SJSA1 (cell line): ENCODE data around the gene GAREM1. TPM values are rescaled to one million over a fixed set of nuclear protein-coding genes. Genes with fewer than 3 reads are reported as not detected.
"Not testable (repeated sequence)": the region's sequence is repeated elsewhere in the genome, so short reads cannot be mapped to it uniquely, and the experiment has no call there.

Source experiments
- DNase-seq, 2 experiments: peaks; one replicate each; pipeline ENCODE4 v3.0.0-alpha.2; 2015 to 2020; ENCODE audit warnings: low spot score in 2 of 2, low read depth in 1 of 2
- H3K27ac ChIP-seq: fragments of 250-450 bp; sonication (Bioruptor Pico); 2 replicates; pipeline ENCODE4 v1.5.1; 2020; ENCODE audit warnings: mild to moderate bottlenecking, moderate library complexity
- H3K27me3 ChIP-seq: fragments of 250-450 bp; sonication (Bioruptor Pico); replicated peaks from 2 replicates; pipeline ENCODE4 v1.5.1; 2020; ENCODE audit warnings: mild to moderate bottlenecking, moderate library complexity
- H3K36me3 ChIP-seq: fragments of 250-450 bp; sonication (Bioruptor Pico); 2 replicates; pipeline ENCODE4 v1.5.1; 2020; ENCODE audit warnings: mild to moderate bottlenecking
- H3K4me1 ChIP-seq: fragments of 250-450 bp; sonication (Bioruptor Pico); replicated peaks from 2 replicates; pipeline ENCODE4 v1.6.1; 2021; ENCODE audit warnings: mild to moderate bottlenecking
- H3K4me3 ChIP-seq: fragments of 250-450 bp; sonication (Bioruptor Pico); 2 replicates; pipeline ENCODE4 v1.5.1; 2020; ENCODE audit warnings: mild to moderate bottlenecking
- H3K9me3 ChIP-seq: fragments of 250-450 bp; sonication (Bioruptor Pico); replicated peaks from 2 replicates; pipeline ENCODE4 v1.5.1; 2020; ENCODE audit warnings: mild to moderate bottlenecking
- total RNA-seq: library from RNA; depleted of rRNA; stranded (reverse); fragments of >200 nt; shearing (Covaris generic); gene quantifications from 2 replicates; pipeline ENCODE4 v1.2.3, GENCODE V29; 2014

The GAREM1 gene
- total RNA-seq, 1 experiment from 2014 or later = 5.1 TPM

DNA sequence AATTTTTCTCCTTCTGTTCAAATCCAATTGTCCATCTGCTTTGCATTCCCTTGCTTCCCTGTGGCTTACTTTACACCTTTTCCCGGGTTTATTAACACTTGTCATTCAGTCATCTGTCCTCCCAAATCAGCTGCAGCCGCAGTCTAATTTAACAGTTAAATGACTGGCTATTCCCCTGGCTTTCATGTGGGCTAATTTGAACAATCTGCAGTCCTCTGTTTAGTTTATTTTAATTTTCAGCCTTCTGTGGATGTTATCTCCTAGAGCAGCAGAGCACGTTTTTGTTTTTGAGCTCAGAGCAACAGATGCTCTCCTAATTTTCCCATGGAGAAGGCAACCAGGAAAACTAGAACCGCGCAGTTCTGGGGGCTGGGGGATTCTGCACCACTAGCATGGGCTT, 225.8 kb downstream of the GAREM1 start:
- no peaks in the 10 kb centered on the region for H3K9me3 ChIP-seq
- H3K27ac ChIP-seq = no peak overlapping the region

GRCh38 chr18:32243358-32243757, 227.3 kb downstream of the GAREM1 start:
- H3K4me3 ChIP-seq = no peak overlapping the region
- H3K9me3 ChIP-seq = no peaks in the 10 kb centered on the region
- peaks cover 7% of the 10 kb centered on the region; the same call in 1 of the 2 replicates for H3K27me3 ChIP-seq
- H3K27ac ChIP-seq = no peak overlapping the region
- H3K4me1 ChIP-seq = no peaks in the 10 kb centered on the region
- DNase-seq = no peak
- H3K36me3 ChIP-seq = no peaks in the 10 kb centered on the region

More for the DNA sequence above, 225.8 kb downstream of the GAREM1 start:
- no peak for DNase-seq
- no peak overlapping the region for H3K4me3 ChIP-seq
- no peaks in the 10 kb centered on the region for H3K4me1 ChIP-seq
- H3K27me3 ChIP-seq = peaks cover 10% of the 10 kb centered on the region
- no peaks in the 10 kb centered on the region for H3K36me3 ChIP-seq

DNA sequence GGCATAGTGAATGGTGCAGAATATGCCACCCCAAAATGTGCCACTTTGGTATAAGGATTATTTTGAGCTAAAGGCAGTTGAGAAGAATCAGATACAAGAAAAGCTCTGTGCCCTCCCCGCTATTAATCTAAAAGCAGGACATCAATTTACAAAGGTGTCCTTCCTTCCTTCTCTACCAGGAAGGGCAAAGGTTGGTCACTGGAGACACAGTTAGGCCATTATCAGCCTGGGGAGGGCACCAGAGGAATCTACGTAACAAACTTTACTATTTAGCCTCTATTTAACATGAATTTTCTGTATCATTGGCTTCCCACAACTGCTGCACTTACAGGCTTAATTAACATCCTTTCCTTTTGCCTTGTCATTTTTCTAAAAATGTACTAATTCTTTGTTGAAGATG, 228.3 kb downstream of the GAREM1 start:
- Histone ChIP-seq H3K4me3 (no peak overlapping the region), H3K36me3 (no peaks in the 10 kb centered on the region), H3K9me3 (no peaks in the 10 kb centered on the region), H3K27ac (no peak overlapping the region), H3K27me3 (0 out of 2 replicates have a peak, but pooled peaks cover 2% of the 10 kb centered on the region), H3K4me1 (no peaks in the 10 kb centered on the region)
- DNase-seq = no peak

DNA sequence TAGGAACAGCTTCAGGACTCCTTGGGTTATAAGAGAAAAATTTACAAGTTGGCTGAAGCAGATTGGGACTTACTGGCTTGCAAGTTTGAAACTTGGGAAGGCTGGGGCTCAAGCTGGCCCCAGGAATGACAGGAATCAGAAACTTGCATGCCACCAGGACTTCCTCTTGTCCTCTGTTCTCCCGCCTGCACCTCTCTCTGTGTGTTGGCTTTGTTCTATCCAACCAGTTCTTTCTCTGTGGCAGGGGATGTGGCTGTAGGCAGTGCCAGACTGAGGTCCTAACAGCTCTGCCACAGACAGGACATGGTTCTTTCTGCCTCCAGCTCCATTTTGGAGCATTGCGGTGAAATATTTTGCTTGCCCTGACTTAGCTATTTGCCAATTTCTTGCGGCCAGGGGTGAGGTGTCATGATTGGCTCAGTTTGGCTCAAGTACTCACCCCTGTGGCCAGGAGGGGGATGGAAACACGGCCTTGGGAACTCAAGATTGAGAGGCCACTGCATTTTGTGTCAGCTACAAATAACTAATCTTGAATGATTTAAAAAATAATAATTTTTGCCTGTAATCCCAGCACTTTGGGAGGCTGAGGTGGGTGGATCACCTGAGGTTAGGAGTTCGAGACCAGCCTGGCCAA, 231.9 kb downstream of the GAREM1 start:
- no peak overlapping the region for H3K4me3 ChIP-seq
- 0 out of 2 replicates have a peak, but pooled peaks cover 2% of the 10 kb centered on the region for H3K27me3 ChIP-seq
- DNase-seq = no peak
- H3K36me3 ChIP-seq = no peaks in the 10 kb centered on the region
- H3K27ac ChIP-seq = no peak overlapping the region
- no peaks in the 10 kb centered on the region for H3K4me1 ChIP-seq
- no peaks in the 10 kb centered on the region for H3K9me3 ChIP-seq

- no peak overlapping the region for H3K4me3 ChIP-seq
- H3K9me3 ChIP-seq = no peaks in the 10 kb centered on the region
- no peaks in the 10 kb centered on the region for H3K4me1 ChIP-seq
- 0 out of 2 replicates have a peak, but pooled peaks cover 2% of the 10 kb centered on the region for H3K27me3 ChIP-seq
- no peak for DNase-seq
- H3K27ac ChIP-seq = no peak overlapping the region
- no peaks in the 10 kb centered on the region for H3K36me3 ChIP-seq
These were observed 233.6 kb downstream of the GAREM1 start for GRCh38 chr18:32237049-32237448.

GRCh38 chr18:32233348-32233747, 237.3 kb downstream of the GAREM1 start:
- H3K4me3 ChIP-seq, H3K27ac ChIP-seq, H3K36me3 ChIP-seq, H3K9me3 ChIP-seq, DNase-seq, H3K27me3 ChIP-seq, H3K4me1 ChIP-seq: not testable (repeated sequence)

- Histone ChIP-seq H3K4me3 (no peak overlapping the region), H3K4me1 (no peaks in the 10 kb centered on the region), H3K36me3 (no peaks in the 10 kb centered on the region), H3K27ac (no peak overlapping the region), H3K27me3 (no peaks in the 10 kb centered on the region; the same call in 1 of the 2 replicates), H3K9me3 (no peaks in the 10 kb centered on the region)
- DNase-seq = no peak
These were observed 251.2 kb downstream of the GAREM1 start for GRCh38 chr18:32219431-32220018.

DNA sequence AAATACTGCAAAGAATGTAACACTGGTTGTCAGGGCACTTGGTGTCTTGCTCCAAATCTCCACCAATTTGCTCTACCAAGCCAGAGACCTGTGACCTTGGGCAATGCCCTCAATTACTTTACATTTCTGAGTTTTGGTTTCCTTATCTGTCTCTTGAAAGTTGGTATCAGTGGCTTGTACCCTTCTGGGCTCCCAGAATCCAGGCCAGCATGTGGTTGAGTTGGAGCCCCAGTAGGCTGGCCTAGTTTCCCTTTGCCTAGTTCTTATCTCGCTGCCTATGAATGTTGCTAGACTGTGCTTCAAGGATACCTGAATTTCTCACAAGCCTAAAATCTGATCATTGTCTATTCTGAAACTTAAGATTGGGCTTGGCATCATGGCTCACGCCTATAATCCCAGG, 254.3 kb downstream of the GAREM1 start:
- H3K4me3 ChIP-seq = no peak overlapping the region
- no peaks in the 10 kb centered on the region for H3K4me1 ChIP-seq
- no peak for DNase-seq
- no peaks in the 10 kb centered on the region; the same call in 1 of the 2 replicates for H3K27me3 ChIP-seq
- no peaks in the 10 kb centered on the region for H3K36me3 ChIP-seq
- no peak overlapping the region for H3K27ac ChIP-seq
- H3K9me3 ChIP-seq = no peaks in the 10 kb centered on the region

- Histone ChIP-seq H3K36me3 (no peaks in the 10 kb centered on the region), H3K4me1 (no peaks in the 10 kb centered on the region), H3K27ac (no peak overlapping the region), H3K4me3 (no peak overlapping the region), H3K9me3 (no peaks in the 10 kb centered on the region), H3K27me3 (no peaks in the 10 kb centered on the region)
- no peak for DNase-seq
These were observed 257.0 kb downstream of the GAREM1 start for GRCh38 chr18:32213693-32214092.
